G401.6 (cell line): ENCODE data around the gene PCAT6.
"Not testable (repeated sequence)": the region's sequence is repeated elsewhere in the genome, so short reads cannot be mapped to it uniquely, and the experiment has no call there.

ENCODE experiments used
- FAIRE-seq: peaks from 2 replicates; lab custom pipeline; 2012; peaks lifted over from hg19 to GRCh38; lab: Jason Lieb, UNC

PCAT6 gene

GRCh38 chr1:202807451-202807925 is 3.3 kb upstream of the PCAT6 start:
- FAIRE-seq, result no peak

DNA sequence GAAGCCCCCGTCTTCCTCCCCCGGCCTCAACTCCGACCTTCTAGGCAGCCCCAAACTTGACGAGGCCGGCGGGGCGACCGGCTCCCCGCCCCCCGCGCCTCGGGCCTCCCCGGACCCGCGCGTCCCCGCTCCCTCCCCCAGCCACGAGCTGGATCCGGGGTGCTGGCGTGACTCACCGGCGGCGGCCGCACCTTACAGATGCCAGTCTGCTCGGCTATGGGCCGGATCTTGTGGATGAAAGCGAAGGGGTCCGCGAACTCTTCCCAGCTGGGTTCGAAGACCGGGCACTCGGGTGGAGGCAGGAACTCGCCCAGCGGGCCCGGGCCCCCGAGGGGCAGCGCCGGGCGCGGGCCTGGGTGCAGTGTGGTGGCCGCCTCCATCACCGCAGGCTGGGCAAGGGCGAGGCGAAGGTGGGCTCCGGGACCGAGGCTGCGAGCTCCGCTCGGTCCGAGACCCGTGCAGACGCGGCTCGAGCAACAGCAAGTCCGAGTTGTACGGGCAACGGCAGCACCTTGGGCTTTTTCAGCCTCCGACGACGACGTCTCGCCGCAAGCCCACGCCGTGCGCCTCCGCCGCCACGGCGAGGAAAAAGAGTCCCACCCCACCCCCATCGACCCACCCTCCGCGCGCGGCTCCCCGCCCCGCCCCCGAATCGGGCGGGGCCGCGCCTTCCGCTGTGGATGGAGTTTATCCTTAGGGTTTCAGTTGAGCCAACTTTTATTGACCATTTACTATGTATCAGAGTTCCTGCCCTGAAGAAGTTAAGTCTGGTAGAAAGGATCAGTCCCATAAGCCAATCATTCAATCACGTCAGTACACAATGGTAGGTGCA is 2.6 kb upstream of the PCAT6 start, which contains the start of gene KDM5B:
Gene KDM5B (minus strand): TSS at position 496 of the 832 bp plus-strand sequence. CDS start 116 bp downstream, at position 380.
- no peak for FAIRE-seq

- no peak for FAIRE-seq
Measured at GRCh38 chr1:202809597-202810159, 1.1 kb upstream of the PCAT6 start.

GRCh38 chr1:202810193-202810614 is 550 bp upstream of the PCAT6 start:
- FAIRE-seq, result no peak

- FAIRE-seq, result no peak
Measured at GRCh38 chr1:202811296-202812175, 782 bp downstream of the PCAT6 start.

DNA sequence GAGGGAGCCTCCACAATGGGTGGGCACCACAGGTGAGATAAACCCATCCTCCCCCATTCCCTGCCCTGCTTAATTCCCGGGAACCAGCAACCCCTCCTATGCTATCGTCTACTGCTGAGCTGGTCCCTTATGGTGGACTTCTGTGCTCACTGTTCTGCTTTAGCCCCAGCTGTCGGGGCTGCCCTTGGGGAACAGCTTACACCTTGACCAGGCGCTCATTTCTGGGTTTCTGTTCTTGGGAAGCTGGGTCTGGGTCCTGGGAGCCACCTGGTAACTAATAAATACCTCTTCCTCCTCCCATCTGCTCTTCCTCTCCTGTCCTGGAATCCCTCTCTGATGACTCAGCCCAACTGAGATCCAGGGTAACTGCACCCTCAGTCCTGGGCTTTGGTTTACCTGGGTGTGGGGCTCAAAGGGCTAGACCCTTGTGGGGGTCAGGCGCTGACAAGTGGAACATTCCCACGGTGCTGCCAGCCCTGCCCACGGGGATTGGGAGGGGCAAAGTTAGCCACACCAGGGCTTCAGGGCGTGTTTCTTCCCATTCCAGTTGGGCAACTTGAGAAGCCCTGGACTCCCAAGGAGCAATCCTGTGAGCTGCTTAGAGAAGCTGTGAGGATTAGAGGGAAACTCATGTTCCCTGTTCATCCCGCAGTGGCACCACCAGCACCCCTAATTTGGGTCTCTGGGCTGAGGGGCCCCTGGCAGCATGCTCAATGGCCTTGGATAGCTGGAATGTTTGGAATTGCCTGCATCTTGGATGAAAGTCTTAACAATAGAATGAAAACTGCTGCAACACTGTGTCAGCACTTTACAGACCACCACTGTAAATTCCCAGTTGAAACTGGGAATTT is 1.6 kb downstream of the PCAT6 start:
- no peak for FAIRE-seq

GRCh38 chr1:202815120-202815519 is 4.4 kb downstream of the PCAT6 start:
- FAIRE-seq, result no peak

DNA sequence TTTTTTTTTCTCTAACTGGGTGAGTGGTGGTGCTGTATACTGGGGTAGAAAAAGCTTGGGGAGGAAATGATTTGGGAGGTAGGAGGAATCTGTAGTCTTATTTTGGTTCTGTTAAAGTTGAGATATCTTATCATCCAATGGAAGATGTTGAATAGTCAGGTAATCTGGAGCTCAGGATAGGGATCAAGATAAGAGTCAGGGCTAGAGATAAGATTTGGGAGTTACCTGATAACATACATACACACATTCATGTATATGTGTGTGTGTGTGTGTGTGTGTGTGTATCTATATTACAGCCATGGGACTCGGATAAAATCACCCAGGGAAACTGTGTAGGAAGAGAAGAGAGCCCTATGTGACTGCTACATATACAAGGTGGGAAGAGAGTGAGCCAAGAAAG is 8.1 kb downstream of the PCAT6 start:
- FAIRE-seq, result no peak

DNA sequence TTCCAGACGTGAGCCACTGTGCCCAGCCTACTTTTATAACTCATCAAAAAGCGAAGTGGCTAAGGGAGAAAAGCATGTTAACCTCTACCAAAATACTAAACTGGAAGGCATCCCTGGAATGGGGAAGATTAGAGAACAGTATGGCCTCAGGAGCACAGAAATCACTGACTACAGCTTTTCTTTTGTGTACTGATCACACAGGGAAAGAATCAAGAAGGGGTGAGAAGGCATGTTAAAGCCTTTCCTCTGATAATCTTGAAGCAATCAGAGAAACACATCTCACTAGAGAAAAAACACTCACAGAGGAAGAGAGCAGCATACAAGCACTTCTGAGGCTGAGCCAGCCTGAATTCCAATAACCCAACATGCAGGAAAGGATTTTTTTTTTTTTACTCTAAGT is 10.7 kb downstream of the PCAT6 start:
- FAIRE-seq, result no peak

GRCh38 chr1:202825748-202826147 is 15.0 kb downstream of the PCAT6 start:
- no peak for FAIRE-seq

DNA sequence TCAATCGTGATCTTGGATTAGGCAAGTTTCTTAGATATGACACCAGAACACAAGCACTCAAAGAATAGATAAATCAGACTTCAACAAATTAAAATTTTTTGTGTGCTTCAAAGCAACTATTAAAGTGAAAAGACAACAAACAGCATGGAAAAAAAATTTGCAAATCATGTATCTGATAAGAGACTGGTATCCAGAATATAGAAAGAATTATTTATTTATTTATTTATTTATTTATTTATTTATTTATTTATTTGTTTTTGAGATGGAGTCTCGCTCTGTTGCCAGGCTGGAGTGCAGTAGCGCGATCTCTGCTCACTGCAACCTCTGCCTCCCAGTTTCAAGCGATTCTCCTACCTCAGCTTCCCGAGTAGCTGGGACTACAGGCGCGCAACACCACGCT is 18.5 kb downstream of the PCAT6 start:
- FAIRE-seq, result not testable (repeated sequence)

DNA sequence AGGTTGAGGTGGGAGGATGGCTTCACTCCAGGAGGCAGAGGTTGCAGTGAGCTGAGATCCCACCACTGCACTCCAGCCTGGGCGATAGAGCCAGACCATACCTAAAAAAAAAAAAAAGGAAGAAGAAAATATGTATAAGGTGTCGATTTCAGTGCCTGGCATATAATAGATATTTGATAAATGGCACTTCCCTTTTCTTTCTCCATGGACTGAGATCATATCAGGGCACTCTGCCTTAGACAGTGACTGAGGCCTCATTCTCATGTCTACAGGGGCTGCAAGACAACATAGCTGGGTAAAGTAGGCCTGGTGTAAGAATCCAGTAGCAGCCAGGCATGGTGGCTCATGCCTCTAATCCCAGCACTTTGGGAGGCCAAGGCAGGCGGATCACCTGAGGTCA is 21.2 kb downstream of the PCAT6 start:
- FAIRE-seq, result no peak

DNA sequence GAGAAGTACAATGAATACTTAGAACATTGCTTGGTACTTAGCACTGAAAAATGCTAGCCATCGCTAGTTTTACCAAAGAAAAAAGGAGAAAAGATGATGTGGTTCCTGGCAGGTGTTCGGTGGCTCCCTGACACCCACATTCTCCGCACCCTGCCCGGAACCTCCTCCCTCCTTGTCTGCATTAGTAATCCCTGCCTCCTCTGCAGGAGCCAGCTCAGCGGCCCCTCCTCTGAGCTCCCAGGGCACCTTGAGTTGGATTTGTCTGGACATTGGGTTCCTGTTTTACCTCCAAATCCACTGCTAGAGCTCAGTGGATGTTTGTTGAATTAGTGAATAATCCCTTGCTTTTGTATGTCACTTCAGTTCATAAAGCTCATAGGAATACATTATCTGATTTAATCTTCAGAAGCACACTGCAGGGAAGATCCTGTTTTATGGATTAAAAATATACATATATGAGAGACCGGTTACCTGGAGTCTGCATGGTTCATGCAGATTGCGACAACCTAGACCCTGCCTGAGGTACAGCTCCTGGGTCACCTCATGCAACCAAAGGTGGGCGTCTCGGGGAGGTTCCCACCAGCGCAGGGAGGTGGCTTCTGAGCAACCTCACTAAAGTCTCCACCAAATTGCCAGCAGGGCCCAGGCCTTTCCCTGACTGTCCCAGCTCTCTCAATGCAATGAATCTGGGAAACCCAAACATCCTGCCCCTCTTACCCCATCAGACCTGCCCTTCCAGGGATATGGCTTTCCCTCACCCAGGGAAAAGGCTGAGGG is 24.2 kb downstream of the PCAT6 start:
- no peak for FAIRE-seq

GRCh38 chr1:202835548-202836072 is 24.9 kb downstream of the PCAT6 start:
- no peak for FAIRE-seq

- no peak for FAIRE-seq
Measured at GRCh38 chr1:202836623-202837403, 26.1 kb downstream of the PCAT6 start.

GRCh38 chr1:202837746-202838262 is 27.1 kb downstream of the PCAT6 start:
- no peak for FAIRE-seq

DNA sequence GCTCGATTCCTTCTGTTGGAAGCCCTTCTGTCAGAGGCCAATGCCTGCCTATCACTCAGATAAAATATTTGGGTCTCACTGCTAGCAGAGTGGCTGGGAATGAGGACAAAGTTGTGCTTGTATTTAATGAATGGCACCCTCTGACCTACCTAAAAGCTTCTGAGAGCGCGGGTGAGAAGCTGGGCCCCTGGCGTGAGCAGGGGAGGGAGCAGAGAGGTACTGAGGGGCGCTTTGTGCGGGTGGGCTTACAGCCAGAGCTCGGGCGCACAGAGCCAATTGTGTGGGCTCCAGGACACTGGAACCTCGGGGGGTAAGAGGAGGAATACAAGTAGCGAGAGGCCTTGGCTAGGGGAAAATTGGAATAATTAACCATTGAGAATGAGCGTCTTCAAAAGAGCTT is 32.3 kb downstream of the PCAT6 start:
- no peak for FAIRE-seq

DNA sequence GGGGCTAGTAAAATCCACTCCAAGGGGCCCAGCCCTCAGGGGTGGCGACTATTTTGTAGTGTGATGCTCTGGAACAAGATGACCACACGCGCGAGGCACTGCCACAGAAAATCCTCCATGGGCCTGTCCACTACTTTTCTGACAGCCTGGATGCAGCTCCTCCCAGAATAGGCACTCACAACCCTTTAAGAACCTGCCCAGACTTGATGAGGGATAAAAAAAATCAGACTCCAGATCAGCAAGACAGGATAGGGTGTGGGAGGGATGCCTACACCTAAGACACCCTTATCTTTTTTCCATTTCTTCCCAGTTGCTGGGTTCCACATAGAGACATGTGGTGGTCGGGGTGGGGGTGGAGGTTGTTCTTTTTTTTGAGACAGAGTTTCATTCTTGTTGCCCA is 33.5 kb downstream of the PCAT6 start:
- FAIRE-seq, result no peak

GRCh38 chr1:202844935-202845334 is 34.2 kb downstream of the PCAT6 start:
- FAIRE-seq, result no peak

GRCh38 chr1:202848191-202848542 is 37.4 kb downstream of the PCAT6 start:
- FAIRE-seq, result no peak
